Endothelial cell of umbilical vein (primary cell): ENCODE data around the gene ZNHIT2. TPM values are rescaled to one million over a fixed set of nuclear protein-coding genes. Genes with fewer than 3 reads are reported as not detected.

Experiments used
- BruUV-seq: library from RNA; stranded (reverse); fragments of 400-500 nt; replicated peaks from 2 replicates; lab custom pipeline; 2021; lab: Mats Ljungman, UMichigan
- CTCF ChIA-PET: fragments of 300-600, 350-600 bp; sonication (Branson Sonifier 250); formaldehyde crosslinking; loops from one replicate; lab custom pipeline; 2021; ENCODE audit warnings: antibody characterized with exemption, inconsistent platforms; lab: Charles Lee
- POLR2A ChIA-PET: fragments of 300-600, 350-600 bp; sonication (Branson Sonifier 250); formaldehyde crosslinking; loops from one replicate; lab custom pipeline; 2021; ENCODE audit warnings: antibody characterized with exemption, inconsistent platforms; lab: Charles Lee
- DNase-seq: peaks from one replicate; pipeline ENCODE4 v3.0.0-alpha.2; 2011; ENCODE audit warnings: low read depth, low spot score
- FAIRE-seq: peaks from 2 replicates; lab custom pipeline; 2011; peaks lifted over from hg19 to GRCh38; lab: Jason Lieb, UNC
- H2AFZ ChIP-seq: 2 replicates; pipeline ENCODE4 v1.6.0; 2012; ENCODE audit warnings: low read depth, low read length, control low read depth, inconsistent platforms
- H3K27ac ChIP-seq: 2 replicates; pipeline ENCODE4 v1.5.1; 2011; ENCODE audit warnings: low read depth, mild to moderate bottlenecking, control low read depth, low read length, moderate library complexity; ENCODE audit not compliant: insufficient read depth
- H3K27me3 ChIP-seq, 2 experiments: 2 replicates each; pipeline versions ENCODE4 v1.6.0 to v1.6.1; 2011; ENCODE audit warnings: low read length in 2 of 2, mixed read lengths in 1 of 2; ENCODE audit not compliant: control insufficient read depth in 2 of 2, insufficient read depth in 2 of 2
- H3K36me3 ChIP-seq, 2 experiments: 2 replicates in 1 of 2; 3 replicates in 1 of 2; pipeline ENCODE4 v1.5.1; 2011; ENCODE audit warnings: low read length in 2 of 2, mild to moderate bottlenecking in 1 of 2, moderate library complexity in 1 of 2; ENCODE audit not compliant: control insufficient read depth in 2 of 2, insufficient read depth in 2 of 2; ENCODE audit errors: extremely low read depth in 1 of 2
- H3K4me1 ChIP-seq: 3 replicates; pipeline ENCODE4 v1.5.1; 2011; ENCODE audit warnings: mild to moderate bottlenecking, low read length; ENCODE audit not compliant: control insufficient read depth, insufficient read depth; ENCODE audit errors: extremely low read depth
- H3K4me2 ChIP-seq: 2 replicates; pipeline ENCODE4 v1.6.1; 2011; ENCODE audit warnings: low read length, control low read depth, mixed read lengths; ENCODE audit not compliant: insufficient read depth
- H3K4me3 ChIP-seq, 3 experiments: fragments of 200-600 bp in 1 of 3; sonication (generic), shearing (Covaris generic) in 1 of 3; replicated peaks in 1 of 3; 2 replicates each; pipeline ENCODE4 v1.5.1; 2011 to 2016; ENCODE audit warnings: control low read depth in 3 of 3, low read length in 3 of 3, mild to moderate bottlenecking in 2 of 3, inconsistent platforms in 1 of 3, low read depth in 1 of 3, moderate library complexity in 1 of 3; ENCODE audit not compliant: insufficient read depth in 1 of 3
- H3K79me2 ChIP-seq: 2 replicates; pipeline ENCODE4 v1.6.0; 2012; ENCODE audit warnings: low read length, inconsistent platforms; ENCODE audit not compliant: control insufficient read depth, insufficient read depth
- H3K9ac ChIP-seq: replicated peaks from 2 replicates; pipeline ENCODE3; 2011; ENCODE audit warnings: low read length, control low read depth; ENCODE audit not compliant: insufficient read depth; ENCODE audit errors: extremely low read depth
- H3K9me1 ChIP-seq: replicated peaks from 3 replicates; pipeline ENCODE4 v1.6.0; 2011; ENCODE audit warnings: mild to moderate bottlenecking, low read length; ENCODE audit not compliant: control insufficient read depth, insufficient read depth; ENCODE audit errors: extremely low read depth
- H3K9me3 ChIP-seq: replicated peaks from 2 replicates; pipeline ENCODE4 v1.5.1; 2012; ENCODE audit warnings: low read length, inconsistent platforms; ENCODE audit not compliant: control insufficient read depth, insufficient read depth
- H4K20me1 ChIP-seq: replicated peaks from 2 replicates; pipeline ENCODE3; 2011; ENCODE audit warnings: mild to moderate bottlenecking, low read length; ENCODE audit not compliant: control insufficient read depth, insufficient read depth; ENCODE audit errors: extremely low read depth
- CTCF ChIP-seq, 2 donors: IDR thresholded peaks; 1 replicate in 1 of 2; 2 replicates in 1 of 2; pipeline ENCODE4 v1.5.1; 2011; ENCODE audit warnings: low read length in 2 of 2, mild to moderate bottlenecking in 2 of 2, moderate library complexity in 2 of 2, control low read depth in 1 of 2, inconsistent platforms in 1 of 2, low read depth in 1 of 2; ENCODE audit not compliant: insufficient read depth in 1 of 2; ENCODE audit errors: extremely low read depth in 1 of 2
- EZH2 ChIP-seq: IDR thresholded peaks from 2 replicates; pipeline ENCODE4 v1.6.1; 2012; ENCODE audit warnings: borderline replicate concordance, low read depth, mild to moderate bottlenecking, moderate library complexity, low read length, inconsistent platforms; ENCODE audit not compliant: severe bottlenecking
- FOS ChIP-seq: IDR thresholded peaks from 2 replicates; pipeline ENCODE4 v1.6.1; 2011; ENCODE audit warnings: mild to moderate bottlenecking, low read length, moderate library complexity, borderline replicate concordance; ENCODE audit not compliant: insufficient read depth
- GATA2 ChIP-seq: IDR thresholded peaks from 2 replicates; pipeline ENCODE4 v1.7.0; 2011; ENCODE audit warnings: low read depth, mild to moderate bottlenecking, moderate library complexity, mixed read lengths, low read length; ENCODE audit not compliant: insufficient read length, insufficient read depth
- JUN ChIP-seq: IDR thresholded peaks from 2 replicates; pipeline ENCODE4 v1.6.1; 2011; ENCODE audit warnings: borderline replicate concordance, low read depth; ENCODE audit not compliant: insufficient read length, insufficient read depth
- MAX ChIP-seq: IDR thresholded peaks from 2 replicates; pipeline ENCODE4 v1.6.1; 2011; ENCODE audit not compliant: insufficient read depth, insufficient read length
- MYC ChIP-seq: IDR thresholded peaks from one replicate; pipeline ENCODE4 v1.6.1; 2011; ENCODE audit warnings: mild to moderate bottlenecking, low read depth, low read length
- POLR2A ChIP-seq: IDR thresholded peaks from 2 replicates; pipeline ENCODE4 v1.6.1; 2012; ENCODE audit warnings: low read depth, mild to moderate bottlenecking, control low read depth, low read length
- POLR2AphosphoS5 ChIP-seq: IDR thresholded peaks from 2 replicates; pipeline ENCODE4 v1.6.1; 2012; ENCODE audit warnings: low read depth, mild to moderate bottlenecking, control low read depth, low read length, moderate library complexity; ENCODE audit not compliant: insufficient read depth
- dilution Hi-C: fragments of 300-500 bp; cut with MboI; formaldehyde crosslinking; loops from one replicate; pipeline ENCODE4 v1.15.0; 2019; ENCODE audit warnings: low sequenced_read_pairs; ENCODE audit not compliant: extremely low pct_ligation_motif_present
- intact Hi-C: fragments of 100-400 bp; cut with micrococcal nuclease; formaldehyde crosslinking; loops from one replicate; pipeline ENCODE4 v1.10.0; 2022
- polyA plus RNA-seq, 4 experiments: library from polyadenylated mRNA; depleted of rRNA in 3 of 4; stranded (reverse) in 3 of 4; unstranded in 1 of 4; fragments of >200 nt; gene quantifications; 2 replicates each; pipeline versions ENCODE4 v1.2.1 to v1.2.3, GENCODE V29; 2011 to 2012; ENCODE audit warnings: missing spikeins in 1 of 4
- total RNA-seq: library from RNA; stranded (reverse); gene quantifications from 2 replicates; pipeline ENCODE4 v1.2.3, GENCODE V29; 2021

ZNHIT2 gene
- total and polyA plus RNA-seq, 2 donors (not counting 3 experiments of a cell fraction or from before 2014, with no cell fraction given), result 7.1 to 9.0 TPM

- H3K36me3 ChIP-seq, result peaks cover 5 to 28% of the 10 kb centered on the region in 2 experiments
- H4K20me1 ChIP-seq, result no peaks in the 10 kb centered on the region
- intact Hi-C loops (no loop called here), dilution Hi-C loops (no loop called here)
- H3K9ac ChIP-seq, result no peak overlapping the region
- peaks cover 27% of the 10 kb centered on the region for H3K79me2 ChIP-seq
- no peak overlapping the region for H3K4me2 ChIP-seq
- no peak overlapping the region for H2AFZ ChIP-seq
- H3K4me1 ChIP-seq, result peaks cover 17% of the 10 kb centered on the region
- no peak for FAIRE-seq
- H3K9me1 ChIP-seq, result no peaks in the 10 kb centered on the region
- BruUV-seq, result no TSS peak
- H3K27me3 ChIP-seq, result no peaks in the 10 kb centered on the region
- H3K27ac ChIP-seq, result no peak overlapping the region
- H3K4me3 ChIP-seq, result no peak overlapping the region
- ChIA-PET CTCF (no interaction called here), POLR2A (interaction anchor here (2.0 kb wide), 1 partner anchor 36 kb away, joined by 6 read pairs; the partner anchor contains the start of genes FAU and MRPL49)
- TF ChIP-seq CTCF (IDR thresholded peaks at IDR 0.05; ENCODE audit: extremely low read depth in 1 of 2, insufficient read depth in 1 of 2, low read depth in 1 of 2, low read length in 2 of 2) (no peak), JUN (no peak), POLR2AphosphoS5 (no peak), MAX (no peak), POLR2A (no peak), FOS (no peak), MYC (no peak), EZH2 (no peak), GATA2 (no peak)
- H3K9me3 ChIP-seq, result no peaks in the 10 kb centered on the region
- no peak for DNase-seq
Observed at GRCh38 chr11:65086809-65087208, 30.7 kb downstream of the ZNHIT2 start.
